Measurements from ENCODE around the gene ARL2.

Gene ARL2

GRCh38 chr11:65051398-65051858 is 37.5 kb downstream of the ARL2 start:
- DNase-seq, result no peak

GRCh38 chr11:65053827-65054508 is 40.0 kb downstream of the ARL2 start:
- no peak for DNase-seq

- no peak for DNase-seq
These were observed 41.6 kb downstream of the ARL2 start for GRCh38 chr11:65055538-65055937.

GRCh38 chr11:65056999-65057398 is 43.0 kb downstream of the ARL2 start:
- DNase-seq, result no peak

GRCh38 chr11:65057526-65057925 is 43.6 kb downstream of the ARL2 start:
- no peak for DNase-seq

- DNase-seq, result no peak
These were observed 44.1 kb downstream of the ARL2 start for GRCh38 chr11:65058012-65058411.

GRCh38 chr11:65058419-65059054 is 44.6 kb downstream of the ARL2 start, which contains the start of gene NAALADL1:
TSS of gene NAALADL1 (minus strand) at chr11:65058553. CDS start at chr11:65058521, 32 bp downstream.
- DNase-seq, result no peak

GRCh38 chr11:65059523-65059922 is 45.6 kb downstream of the ARL2 start:
- DNase-seq, result no peak

GRCh38 chr11:65059959-65060824 is 46.2 kb downstream of the ARL2 start:
- DNase-seq, result no peak

- peak; percentile 50 for DNase-seq
These were observed 47.0 kb downstream of the ARL2 start for GRCh38 chr11:65060913-65061408.

- no peak for DNase-seq
These were observed 49.6 kb downstream of the ARL2 start for GRCh38 chr11:65063532-65063931.

GRCh38 chr11:65064847-65065240 is 50.9 kb downstream of the ARL2 start:
- no peak for DNase-seq

GRCh38 chr11:65065851-65066250 is 51.9 kb downstream of the ARL2 start:
- DNase-seq, result no peak

GRCh38 chr11:65066315-65066714 is 52.4 kb downstream of the ARL2 start:
- no peak for DNase-seq

GRCh38 chr11:65066805-65067291 is 52.9 kb downstream of the ARL2 start:
- no peak for DNase-seq

- no peak for DNase-seq
These were observed 53.5 kb downstream of the ARL2 start for GRCh38 chr11:65067446-65067845.

- peak; percentile 55 for DNase-seq
These were observed 55.3 kb downstream of the ARL2 start for GRCh38 chr11:65069217-65069616.
